GM18909 (cell line): ENCODE data around the gene FBXL17.

Experiments
- ATAC-seq: cut with Tn5 transposase; IDR thresholded peaks from one replicate; pipeline ENCODE4 v1.9.1; 2021; ENCODE audit warnings: mild to moderate bottlenecking; ENCODE audit not compliant: unreplicated experiment, poor library complexity

The FBXL17 gene

GRCh38 chr5:108257996-108258395, 123.9 kb downstream of the FBXL17 start:
- ATAC-seq = no peak

- no peak for ATAC-seq
These were observed 126.4 kb downstream of the FBXL17 start for GRCh38 chr5:108255468-108255867.

GRCh38 chr5:108251350-108251749, 130.5 kb downstream of the FBXL17 start:
- no peak for ATAC-seq

GRCh38 chr5:108249785-108250426, 132.0 kb downstream of the FBXL17 start:
- no peak for ATAC-seq

GRCh38 chr5:108249095-108249784, 132.7 kb downstream of the FBXL17 start:
- ATAC-seq = no peak

GRCh38 chr5:108238936-108239887, 142.7 kb downstream of the FBXL17 start:
- no peak for ATAC-seq

GRCh38 chr5:108238461-108238860, 143.4 kb downstream of the FBXL17 start:
- no peak for ATAC-seq

GRCh38 chr5:108233617-108234155, 148.2 kb downstream of the FBXL17 start:
- ATAC-seq = no peak

- no peak for ATAC-seq
These were observed 149.1 kb downstream of the FBXL17 start for GRCh38 chr5:108232805-108233204.

- no peak for ATAC-seq
These were observed 159.9 kb downstream of the FBXL17 start for GRCh38 chr5:108222011-108222410.

- no peak for ATAC-seq
These were observed 161.1 kb downstream of the FBXL17 start for GRCh38 chr5:108220834-108221233.

GRCh38 chr5:108216890-108217289, 165.0 kb downstream of the FBXL17 start:
- no peak for ATAC-seq

GRCh38 chr5:108214857-108215256, 167.0 kb downstream of the FBXL17 start:
- ATAC-seq = no peak

GRCh38 chr5:108212775-108213346, 169.0 kb downstream of the FBXL17 start:
- ATAC-seq = no peak

- ATAC-seq = no peak
These were observed 175.2 kb downstream of the FBXL17 start for GRCh38 chr5:108206707-108207106.

GRCh38 chr5:108201721-108202120, 180.2 kb downstream of the FBXL17 start:
- ATAC-seq = no peak

- no peak for ATAC-seq
These were observed 185.6 kb downstream of the FBXL17 start for GRCh38 chr5:108196276-108196675.

- no peak for ATAC-seq
These were observed 188.7 kb downstream of the FBXL17 start for GRCh38 chr5:108193021-108193795.

GRCh38 chr5:108184940-108185339, 197.0 kb downstream of the FBXL17 start:
- ATAC-seq = no peak

GRCh38 chr5:108181975-108182374, 199.9 kb downstream of the FBXL17 start:
- no peak for ATAC-seq
